HG03469 (cell line): ENCODE results near the gene ZNF280C.

Experiments
- ATAC-seq: cut with Tn5 transposase; IDR thresholded peaks from one replicate; pipeline ENCODE4 v1.9.1; 2021; ENCODE audit warnings: mild to moderate bottlenecking, moderate library complexity, moderate number of reproducible peaks; ENCODE audit not compliant: unreplicated experiment

ZNF280C gene

GRCh38 chrX:130179579-130180215 is 89.0 kb downstream of the ZNF280C start:
- ATAC-seq, result no peak

GRCh38 chrX:130179170-130179569 is 89.5 kb downstream of the ZNF280C start:
- ATAC-seq, result no peak

- ATAC-seq, result no peak
Observed at GRCh38 chrX:130176942-130177341, 91.8 kb downstream of the ZNF280C start.

- ATAC-seq, result peak; percentile 64
Observed at GRCh38 chrX:130176354-130176776, 92.3 kb downstream of the ZNF280C start.

GRCh38 chrX:130174937-130175336 is 93.8 kb downstream of the ZNF280C start:
- ATAC-seq, result no peak

GRCh38 chrX:130174045-130174704 is 94.5 kb downstream of the ZNF280C start:
- no peak for ATAC-seq

GRCh38 chrX:130173190-130173895 is 95.4 kb downstream of the ZNF280C start:
- no peak for ATAC-seq

GRCh38 chrX:130172127-130172845 is 96.4 kb downstream of the ZNF280C start:
- ATAC-seq, result no peak

- no peak for ATAC-seq
Observed at GRCh38 chrX:130171446-130172126, 97.1 kb downstream of the ZNF280C start, which contains the start of gene RAB33A. RAB33A (plus strand) TSS chrX:130171962; CDS start chrX:130172063, 101 bp downstream.

- peak; percentile 61 for ATAC-seq
Observed at GRCh38 chrX:130170752-130171445, 97.8 kb downstream of the ZNF280C start.

GRCh38 chrX:130167040-130167439 is 101.7 kb downstream of the ZNF280C start:
- no peak for ATAC-seq

GRCh38 chrX:130166503-130166777 is 102.3 kb downstream of the ZNF280C start:
- ATAC-seq, result no peak

GRCh38 chrX:130165703-130166502 is 102.8 kb downstream of the ZNF280C start, which contains the start of gene AIFM1:
AIFM1 (minus strand) TSS chrX:130165841; CDS start chrX:130165656, 185 bp downstream.
- ATAC-seq, result peak; percentile 89

GRCh38 chrX:130165181-130165702 is 103.5 kb downstream of the ZNF280C start:
- peak; percentile 3 for ATAC-seq

- ATAC-seq, result no peak
Observed at GRCh38 chrX:130163398-130163797, 105.3 kb downstream of the ZNF280C start.

- ATAC-seq, result no peak
Observed at GRCh38 chrX:130162094-130162735, 106.5 kb downstream of the ZNF280C start.

GRCh38 chrX:130159776-130160175 is 108.9 kb downstream of the ZNF280C start:
- ATAC-seq, result no peak

- no peak for ATAC-seq
Observed at GRCh38 chrX:130158311-130158710, 110.4 kb downstream of the ZNF280C start.

- no peak for ATAC-seq
Observed at GRCh38 chrX:130155564-130155963, 113.1 kb downstream of the ZNF280C start.
